Panc1 (cell line): ENCODE measurements around the gene ST6GALNAC6. TPM values are rescaled to one million over a fixed set of nuclear protein-coding genes. Genes with fewer than 3 reads are reported as not detected.
A peak's percentile ranks its signal among the peaks of the same experiment; 100 is the strongest.
"Not testable (repeated sequence)": the region's sequence is repeated elsewhere in the genome, so short reads cannot be mapped to it uniquely, and the experiment has no call there.

Experiments
- ATAC-seq: fragments of 200-7000 bp; cut with Tn5 transposase; 2 replicates; pipeline ENCODE4 v1.9.1; 2020; ENCODE audit warnings: mild to moderate bottlenecking, moderate library complexity
- BruUV-seq: library from RNA; stranded (reverse); fragments of 400-500 nt; replicated peaks from 2 replicates; lab custom pipeline; 2021; lab: Mats Ljungman, UMichigan
- CTCF ChIA-PET: fragments of 300-600 bp; sonication (Branson Sonifier 250); formaldehyde crosslinking; loops from one replicate; lab custom pipeline; 2022; ENCODE audit warnings: antibody characterized with exemption; lab: Charles Lee
- POLR2A ChIA-PET: fragments of 300-600 bp; sonication (Branson Sonifier 250); formaldehyde crosslinking; loops from one replicate; lab custom pipeline; 2022; ENCODE audit warnings: antibody characterized with exemption; lab: Charles Lee
- DNase-seq: peaks from one replicate; pipeline ENCODE4 v3.0.0-alpha.2; 2010; ENCODE audit warnings: low read depth, low spot score
- H3K27ac ChIP-seq: 2 replicates; pipeline ENCODE4 v1.5.1; 2011; ENCODE audit warnings: mild to moderate bottlenecking, low read length, inconsistent platforms
- H3K27me3 ChIP-seq: fragments of 200-500 bp; sonication (Bioruptor generic); 2 replicates; pipeline ENCODE4 v1.6.0; 2014; ENCODE audit warnings: low read length, inconsistent platforms; ENCODE audit not compliant: control insufficient read depth, insufficient read depth
- H3K36me3 ChIP-seq: fragments of 200-500 bp; sonication (Bioruptor generic); 2 replicates; pipeline ENCODE4 v1.5.1; 2014; ENCODE audit warnings: inconsistent platforms, mild to moderate bottlenecking, low read length, moderate library complexity; ENCODE audit not compliant: control insufficient read depth, insufficient read depth
- H3K4me1 ChIP-seq: 2 replicates; pipeline ENCODE4 v1.5.1; 2011; ENCODE audit warnings: inconsistent platforms, mild to moderate bottlenecking, low read length, moderate library complexity; ENCODE audit not compliant: control insufficient read depth, insufficient read depth
- H3K4me3 ChIP-seq, 2 experiments: 2 replicates each; pipeline ENCODE4 v1.5.1; 2011 to 2012; ENCODE audit warnings: low read depth in 2 of 2, low read length in 2 of 2, mild to moderate bottlenecking in 2 of 2, inconsistent platforms in 1 of 2, moderate library complexity in 1 of 2
- H3K9me3 ChIP-seq: fragments of 200-500 bp; sonication (Bioruptor generic); 2 replicates; pipeline ENCODE4 v1.5.1; 2014; ENCODE audit warnings: low read depth, mild to moderate bottlenecking, inconsistent platforms, low read length, moderate library complexity; ENCODE audit not compliant: control insufficient read depth, insufficient read depth
- POLR2AphosphoS5 ChIP-seq: IDR thresholded peaks from 2 replicates; pipeline ENCODE4 v1.6.1; 2012; ENCODE audit warnings: mild to moderate bottlenecking, low read depth, low read length, moderate library complexity
- SIN3A ChIP-seq: IDR thresholded peaks from 2 replicates; pipeline ENCODE4 v1.6.1; 2012; ENCODE audit warnings: low read depth, mild to moderate bottlenecking, low read length, moderate library complexity, borderline replicate concordance; ENCODE audit not compliant: insufficient read depth
- TCF7L2 ChIP-seq: IDR thresholded peaks from 2 replicates; pipeline ENCODE4 v1.6.1; 2011; ENCODE audit warnings: mild to moderate bottlenecking, low read depth, low read length, inconsistent platforms
- in situ Hi-C: cut with HindIII; loops from 2 replicates; pipeline ENCODE4 v1.10.0; 2016; ENCODE audit warnings: low sequenced_read_pairs, low pct_unique_long_range_greater_than_20kb
- intact Hi-C: fragments of 100-400 bp; cut with micrococcal nuclease; formaldehyde crosslinking; loops from one replicate; pipeline ENCODE4 v1.10.0; 2022; ENCODE audit not compliant: unreplicated experiment
- total RNA-seq: library from RNA; stranded (reverse); gene quantifications from one replicate; pipeline ENCODE4 v1.2.1, GENCODE V29; 2021; ENCODE audit not compliant: unreplicated experiment
- TF ChIP-seq, protein P1 (sequence below): fragments of 450-650 bp; IDR thresholded peaks from 2 replicates; pipeline ENCODE4 v1.5.1; 2017; ENCODE audit warnings: mild to moderate bottlenecking
- TF ChIP-seq, protein P2 (sequence below), 2 experiments: IDR thresholded peaks; 2 replicates each; pipeline ENCODE4 v1.6.1; 2011 to 2012; ENCODE audit warnings: low read depth in 2 of 2, control low read depth in 1 of 2, low read length in 1 of 2, mild to moderate bottlenecking in 1 of 2, moderate library complexity in 1 of 2; ENCODE audit not compliant: insufficient read depth in 1 of 2

The ST6GALNAC6 gene
- total RNA-seq, 1 experiment from 2014 or later = 50.2 TPM

DNA sequence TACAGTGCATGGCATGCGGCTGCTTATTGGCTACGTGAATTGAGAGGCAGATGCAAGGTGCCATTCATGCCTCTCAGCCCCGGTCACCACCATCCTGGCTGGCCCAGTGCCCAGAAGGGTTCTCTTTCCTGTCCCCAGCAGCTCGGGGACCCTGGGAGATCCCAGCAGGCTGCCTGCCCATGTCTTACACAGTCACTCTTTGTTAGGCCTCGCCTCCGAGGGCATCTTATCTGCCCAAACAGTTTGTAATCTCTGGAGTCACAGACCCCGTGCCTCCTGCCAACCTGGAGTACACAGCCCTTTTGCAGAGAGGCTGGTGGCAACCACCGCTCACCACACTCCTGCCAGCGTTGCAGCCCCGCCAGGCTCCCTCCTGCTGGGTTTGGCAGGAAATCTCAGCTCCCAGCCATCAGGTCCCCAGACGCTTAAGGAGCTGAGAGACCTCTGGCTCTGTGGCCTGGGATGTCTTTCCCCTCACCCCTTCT, 14.9 kb downstream of the ST6GALNAC6 start:
- Histone ChIP-seq H3K4me3 (no peak overlapping the region), H3K27ac (peak overlapping the region; percentile 74), H3K4me1 (peaks cover 26% of the 10 kb centered on the region), H3K27me3 (no peaks in the 10 kb centered on the region), H3K36me3 (no peaks in the 10 kb centered on the region), H3K9me3 (no peaks in the 10 kb centered on the region)
- CTCF ChIA-PET = interaction anchor here (1.4 kb wide), 1 partner anchor 15 kb away, joined by 8 read pairs; no protein-coding TSS in a partner anchor
- no TSS peak for BruUV-seq
- DNase-seq = no peak
- TF ChIP-seq POLR2AphosphoS5 (no peak), TCF7L2 (0 out of 2 replicates have a peak, but pooled peaks have one; percentile 27)
- intact Hi-C loops (no loop called here), in situ Hi-C loops (no loop called here)
- POLR2A ChIA-PET = no interaction called here
- peak; percentile 75 for ATAC-seq

DNA sequence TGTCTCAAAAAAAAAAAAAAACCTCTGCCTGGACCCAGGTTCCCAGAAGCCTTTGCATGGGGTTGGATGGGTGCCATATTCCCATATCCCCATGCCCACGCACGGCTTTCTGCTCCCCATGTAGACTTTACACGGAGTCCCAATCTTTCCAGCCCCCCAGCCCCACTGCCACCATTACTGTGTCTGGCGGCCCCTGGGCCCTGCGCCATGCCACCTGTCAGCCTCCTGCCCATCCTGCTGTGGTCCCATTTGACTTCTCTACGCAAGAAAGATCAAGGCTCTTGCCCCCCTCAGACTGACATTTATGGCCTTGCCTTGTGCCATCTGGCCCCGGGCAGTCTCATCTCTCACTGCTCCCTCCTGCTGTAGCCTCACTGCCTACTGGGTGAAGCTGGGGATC, 15.4 kb downstream of the ST6GALNAC6 start:
- in situ Hi-C loops (no loop called here), intact Hi-C loops (no loop called here)
- TF ChIP-seq POLR2AphosphoS5 (no peak), SIN3A (no peak), TCF7L2 (peak; percentile 45; the same call in 1 of the 2 replicates)
- TF ChIP-seq, protein P1, sequence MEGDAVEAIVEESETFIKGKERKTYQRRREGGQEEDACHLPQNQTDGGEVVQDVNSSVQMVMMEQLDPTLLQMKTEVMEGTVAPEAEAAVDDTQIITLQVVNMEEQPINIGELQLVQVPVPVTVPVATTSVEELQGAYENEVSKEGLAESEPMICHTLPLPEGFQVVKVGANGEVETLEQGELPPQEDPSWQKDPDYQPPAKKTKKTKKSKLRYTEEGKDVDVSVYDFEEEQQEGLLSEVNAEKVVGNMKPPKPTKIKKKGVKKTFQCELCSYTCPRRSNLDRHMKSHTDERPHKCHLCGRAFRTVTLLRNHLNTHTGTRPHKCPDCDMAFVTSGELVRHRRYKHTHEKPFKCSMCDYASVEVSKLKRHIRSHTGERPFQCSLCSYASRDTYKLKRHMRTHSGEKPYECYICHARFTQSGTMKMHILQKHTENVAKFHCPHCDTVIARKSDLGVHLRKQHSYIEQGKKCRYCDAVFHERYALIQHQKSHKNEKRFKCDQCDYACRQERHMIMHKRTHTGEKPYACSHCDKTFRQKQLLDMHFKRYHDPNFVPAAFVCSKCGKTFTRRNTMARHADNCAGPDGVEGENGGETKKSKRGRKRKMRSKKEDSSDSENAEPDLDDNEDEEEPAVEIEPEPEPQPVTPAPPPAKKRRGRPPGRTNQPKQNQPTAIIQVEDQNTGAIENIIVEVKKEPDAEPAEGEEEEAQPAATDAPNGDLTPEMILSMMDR = no peak
- TF ChIP-seq, protein P2, sequence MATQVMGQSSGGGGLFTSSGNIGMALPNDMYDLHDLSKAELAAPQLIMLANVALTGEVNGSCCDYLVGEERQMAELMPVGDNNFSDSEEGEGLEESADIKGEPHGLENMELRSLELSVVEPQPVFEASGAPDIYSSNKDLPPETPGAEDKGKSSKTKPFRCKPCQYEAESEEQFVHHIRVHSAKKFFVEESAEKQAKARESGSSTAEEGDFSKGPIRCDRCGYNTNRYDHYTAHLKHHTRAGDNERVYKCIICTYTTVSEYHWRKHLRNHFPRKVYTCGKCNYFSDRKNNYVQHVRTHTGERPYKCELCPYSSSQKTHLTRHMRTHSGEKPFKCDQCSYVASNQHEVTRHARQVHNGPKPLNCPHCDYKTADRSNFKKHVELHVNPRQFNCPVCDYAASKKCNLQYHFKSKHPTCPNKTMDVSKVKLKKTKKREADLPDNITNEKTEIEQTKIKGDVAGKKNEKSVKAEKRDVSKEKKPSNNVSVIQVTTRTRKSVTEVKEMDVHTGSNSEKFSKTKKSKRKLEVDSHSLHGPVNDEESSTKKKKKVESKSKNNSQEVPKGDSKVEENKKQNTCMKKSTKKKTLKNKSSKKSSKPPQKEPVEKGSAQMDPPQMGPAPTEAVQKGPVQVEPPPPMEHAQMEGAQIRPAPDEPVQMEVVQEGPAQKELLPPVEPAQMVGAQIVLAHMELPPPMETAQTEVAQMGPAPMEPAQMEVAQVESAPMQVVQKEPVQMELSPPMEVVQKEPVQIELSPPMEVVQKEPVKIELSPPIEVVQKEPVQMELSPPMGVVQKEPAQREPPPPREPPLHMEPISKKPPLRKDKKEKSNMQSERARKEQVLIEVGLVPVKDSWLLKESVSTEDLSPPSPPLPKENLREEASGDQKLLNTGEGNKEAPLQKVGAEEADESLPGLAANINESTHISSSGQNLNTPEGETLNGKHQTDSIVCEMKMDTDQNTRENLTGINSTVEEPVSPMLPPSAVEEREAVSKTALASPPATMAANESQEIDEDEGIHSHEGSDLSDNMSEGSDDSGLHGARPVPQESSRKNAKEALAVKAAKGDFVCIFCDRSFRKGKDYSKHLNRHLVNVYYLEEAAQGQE (IDR thresholded peaks at IDR 0.05; ENCODE audit: insufficient read depth in 1 of 2, low read depth in 2 of 2, low read length in 1 of 2) = no peak
- CTCF ChIA-PET = no interaction called here
- DNase-seq = no peak
- Histone ChIP-seq H3K4me1 (peaks cover 28% of the 10 kb centered on the region), H3K27ac (no peak overlapping the region; the same call in 1 of the 2 replicates), H3K4me3 (no peak overlapping the region), H3K9me3 (no peaks in the 10 kb centered on the region), H3K27me3 (no peaks in the 10 kb centered on the region), H3K36me3 (no peaks in the 10 kb centered on the region)
- ATAC-seq = no peak
- BruUV-seq = no TSS peak
- POLR2A ChIA-PET = no interaction called here

DNA sequence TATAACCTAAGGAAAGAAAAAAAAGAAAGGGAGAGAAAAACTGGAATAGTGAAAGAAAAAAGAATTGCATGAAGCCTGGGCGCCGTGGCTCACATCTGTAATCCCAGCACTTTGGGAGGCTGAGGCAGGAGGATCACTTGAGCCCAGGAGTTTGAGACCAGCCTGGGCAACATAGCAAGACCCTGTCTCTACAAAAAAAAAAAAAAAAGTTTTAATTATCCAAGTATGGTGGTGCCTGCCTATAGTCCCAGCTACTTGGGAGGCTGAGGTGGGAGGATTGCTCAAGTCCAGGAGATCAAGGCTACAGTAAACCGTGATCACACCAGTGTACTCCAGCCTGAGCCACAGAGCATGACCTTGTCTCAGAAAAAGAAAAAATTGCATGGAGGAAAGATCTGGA, 17.7 kb downstream of the ST6GALNAC6 start:
- CTCF ChIA-PET = interaction anchor here (0.6 to 1.1 kb wide), 2 partner anchors 17 to 272 kb away, joined by 3 to 8 read pairs; no protein-coding TSS in a partner anchor
- H3K27me3 ChIP-seq, in situ Hi-C loops: not testable (repeated sequence)

More for the DNA sequence above, 17.7 kb downstream of the ST6GALNAC6 start:
- H3K4me3 ChIP-seq, ATAC-seq, H3K27ac ChIP-seq, DNase-seq, H3K36me3 ChIP-seq, intact Hi-C loops, H3K9me3 ChIP-seq, POLR2A ChIA-PET, BruUV-seq: not testable (repeated sequence)
- peaks cover 37% of the 10 kb centered on the region for H3K4me1 ChIP-seq
